Renal cortical epithelial cell (primary cell): ENCODE results near the gene PYGL. TPM values are rescaled to one million over a fixed set of nuclear protein-coding genes. Genes with fewer than 3 reads are reported as not detected.
"Not testable (repeated sequence)": the region's sequence is repeated elsewhere in the genome, so short reads cannot be mapped to it uniquely, and the experiment has no call there.

Experiments used
- DNase-seq: peaks from one replicate; pipeline ENCODE4 v3.0.0-alpha.2; 2011; ENCODE audit warnings: low read depth
- total RNA-seq: library from RNA; depleted of rRNA; stranded (reverse); fragments of >200 nt; gene quantifications from 2 replicates; pipeline ENCODE4 v1.2.3, GENCODE V29; 2014

The PYGL gene
- total RNA-seq, 1 donor from 2014 or later: 202 TPM

- DNase-seq: no peak
Observed at GRCh38 chr14:50926851-50927386, 17.4 kb downstream of the PYGL start.

- no peak for DNase-seq
Observed at GRCh38 chr14:50924843-50925242, 19.4 kb downstream of the PYGL start.

GRCh38 chr14:50924236-50924635 lies 20.0 kb downstream of the PYGL start:
- DNase-seq: no peak

- no peak for DNase-seq
Observed at GRCh38 chr14:50922803-50923202, 21.5 kb downstream of the PYGL start.

GRCh38 chr14:50920482-50921230 lies 23.6 kb downstream of the PYGL start:
- DNase-seq: peak; percentile 99

- DNase-seq: peak; percentile 40
Observed at GRCh38 chr14:50919524-50919923, 24.8 kb downstream of the PYGL start.

GRCh38 chr14:50917449-50917848 lies 26.8 kb downstream of the PYGL start:
- DNase-seq: no peak

GRCh38 chr14:50910495-50911420 lies 33.5 kb downstream of the PYGL start:
- DNase-seq: no peak

- no peak for DNase-seq
Observed at GRCh38 chr14:50906326-50907065, 37.8 kb downstream of the PYGL start.

- DNase-seq: no peak
Observed at GRCh38 chr14:50904719-50905118, 39.6 kb downstream of the PYGL start.

- no peak for DNase-seq
Observed at GRCh38 chr14:50901361-50901760, 42.9 kb downstream of the PYGL start.

- no peak for DNase-seq
Observed at GRCh38 chr14:50897658-50898175, 46.6 kb downstream of the PYGL start.

GRCh38 chr14:50897005-50897404 lies 47.3 kb downstream of the PYGL start:
- DNase-seq: not testable (repeated sequence)

- DNase-seq: not testable (repeated sequence)
Observed at GRCh38 chr14:50896421-50896820, 47.9 kb downstream of the PYGL start.

- DNase-seq: no peak
Observed at GRCh38 chr14:50892255-50892654, 52.0 kb downstream of the PYGL start.

GRCh38 chr14:50887476-50887875 lies 56.8 kb downstream of the PYGL start:
- DNase-seq: no peak

- no peak for DNase-seq
Observed at GRCh38 chr14:50883827-50884197, 60.5 kb downstream of the PYGL start.

- DNase-seq: no peak
Observed at GRCh38 chr14:50882932-50883826, 61.1 kb downstream of the PYGL start.

GRCh38 chr14:50875359-50876070 lies 68.8 kb downstream of the PYGL start:
- peak; percentile 38 for DNase-seq

GRCh38 chr14:50874757-50875156 lies 69.5 kb downstream of the PYGL start:
- no peak for DNase-seq
